Mesothelial cell of epicardium (in vitro differentiated cells): ENCODE data around the gene SLC13A5. TPM values are rescaled to one million over a fixed set of nuclear protein-coding genes. Genes with fewer than 3 reads are reported as not detected.
"Not testable (repeated sequence)": the region's sequence is repeated elsewhere in the genome, so short reads cannot be mapped to it uniquely, and the experiment has no call there.

Experiments
- DNase-seq, 2 experiments: peaks; one replicate each; pipeline ENCODE4 v3.0.0; 2021; ENCODE audit warnings: low spot score in 2 of 2; ENCODE audit not compliant: unreplicated experiment in 2 of 2
- H3K27ac Mint-ChIP-seq: 2 replicates; pipeline ENCODE4 v1.8.0; 2021; ENCODE audit warnings: mixed read lengths
- H3K27me3 Mint-ChIP-seq: 2 replicates; pipeline ENCODE4 v1.8.0; 2021; ENCODE audit warnings: low read depth, mixed read lengths
- H3K36me3 Mint-ChIP-seq: 2 replicates; pipeline ENCODE4 v1.8.0; 2021; ENCODE audit warnings: mixed read lengths
- H3K4me1 Mint-ChIP-seq: 2 replicates; pipeline ENCODE4 v1.8.0; 2021; ENCODE audit warnings: mixed read lengths
- H3K4me3 Mint-ChIP-seq: 2 replicates; pipeline ENCODE4 v1.8.0; 2021; ENCODE audit warnings: mild to moderate bottlenecking, moderate library complexity, mixed read lengths
- H3K9me3 Mint-ChIP-seq: 2 replicates; pipeline ENCODE4 v1.8.0; 2021; ENCODE audit warnings: mixed read lengths
- CTCF ChIP-seq: fragments of 200-600 bp; sonication (generic); IDR thresholded peaks from one replicate; pipeline ENCODE4 v1.5.0; 2021; ENCODE audit warnings: antibody characterized with exemption; ENCODE audit not compliant: unreplicated experiment
- total RNA-seq: library from RNA; stranded (reverse); gene quantifications from 3 replicates; pipeline ENCODE4 v1.2.1, GENCODE V29; 2021

SLC13A5 gene
- total RNA-seq, 1 donor from 2014 or later = 0.18 TPM

- no peaks in the 10 kb centered on the region for H3K36me3 Mint-ChIP-seq
- no peaks in the 10 kb centered on the region for H3K4me1 Mint-ChIP-seq
- peak; percentile 81 for TF ChIP-seq CTCF
- DNase-seq = peak; percentile 53 to 71
- no peaks in the 10 kb centered on the region for H3K9me3 Mint-ChIP-seq
- peaks cover 56% of the 10 kb centered on the region for H3K27me3 Mint-ChIP-seq
- no peak overlapping the region for H3K4me3 Mint-ChIP-seq
- H3K27ac Mint-ChIP-seq = no peak overlapping the region
Measured at GRCh38 chr17:6666077-6666521, 47.1 kb downstream of the SLC13A5 start.

- H3K36me3 Mint-ChIP-seq, DNase-seq, H3K27ac Mint-ChIP-seq, H3K9me3 Mint-ChIP-seq, H3K4me1 Mint-ChIP-seq, H3K4me3 Mint-ChIP-seq: not testable (repeated sequence)
- H3K27me3 Mint-ChIP-seq = peaks cover 65% of the 10 kb centered on the region
Measured at GRCh38 chr17:6663200-6663599, 50.0 kb downstream of the SLC13A5 start.

GRCh38 chr17:6661464-6661848, 51.7 kb downstream of the SLC13A5 start:
- H3K4me3 Mint-ChIP-seq = no peak overlapping the region
- H3K36me3 Mint-ChIP-seq = peaks cover 2% of the 10 kb centered on the region
- H3K27me3 Mint-ChIP-seq = peaks cover 68% of the 10 kb centered on the region
- DNase-seq = no peak
- no peaks in the 10 kb centered on the region for H3K9me3 Mint-ChIP-seq
- H3K4me1 Mint-ChIP-seq = no peaks in the 10 kb centered on the region
- TF ChIP-seq CTCF = no peak
- no peak overlapping the region for H3K27ac Mint-ChIP-seq

GRCh38 chr17:6660805-6661463, 52.2 kb downstream of the SLC13A5 start:
- peaks cover 2% of the 10 kb centered on the region for H3K36me3 Mint-ChIP-seq
- peaks cover 2% of the 10 kb centered on the region for H3K4me1 Mint-ChIP-seq
- H3K27ac Mint-ChIP-seq = no peak overlapping the region
- H3K27me3 Mint-ChIP-seq = peaks cover 69% of the 10 kb centered on the region
- no peaks in the 10 kb centered on the region for H3K9me3 Mint-ChIP-seq
- no peak for DNase-seq
- no peak for TF ChIP-seq CTCF
- H3K4me3 Mint-ChIP-seq = no peak overlapping the region

GRCh38 chr17:6660101-6660500, 53.1 kb downstream of the SLC13A5 start:
- H3K27ac Mint-ChIP-seq = no peak overlapping the region
- H3K4me3 Mint-ChIP-seq = no peak overlapping the region
- peaks cover 2% of the 10 kb centered on the region for H3K36me3 Mint-ChIP-seq
- H3K9me3 Mint-ChIP-seq = no peaks in the 10 kb centered on the region
- TF ChIP-seq CTCF = no peak
- DNase-seq = no peak
- peaks cover 75% of the 10 kb centered on the region for H3K27me3 Mint-ChIP-seq
- peaks cover 9% of the 10 kb centered on the region for H3K4me1 Mint-ChIP-seq

GRCh38 chr17:6658411-6658810, 54.8 kb downstream of the SLC13A5 start:
- H3K9me3 Mint-ChIP-seq, H3K36me3 Mint-ChIP-seq, DNase-seq, H3K27ac Mint-ChIP-seq: not testable (repeated sequence)
- Mint-ChIP-seq H3K4me3 (peak overlapping the region; percentile 10), H3K27me3 (peaks cover 85% of the 10 kb centered on the region), H3K4me1 (peaks cover 22% of the 10 kb centered on the region)
